Cerebellar nuclear complex (tissue), 1 donor: ENCODE measurements around the gene DPP6.

Source experiments
- DNase-seq, 2 experiments: peaks; one replicate each; lab custom pipeline; 2025; lab: John Stamatoyannopoulos, UW

The DPP6 gene

GRCh38 chr7:154859747-154860620 is 807.8 kb downstream of the DPP6 start:
- no peak for DNase-seq

DNA sequence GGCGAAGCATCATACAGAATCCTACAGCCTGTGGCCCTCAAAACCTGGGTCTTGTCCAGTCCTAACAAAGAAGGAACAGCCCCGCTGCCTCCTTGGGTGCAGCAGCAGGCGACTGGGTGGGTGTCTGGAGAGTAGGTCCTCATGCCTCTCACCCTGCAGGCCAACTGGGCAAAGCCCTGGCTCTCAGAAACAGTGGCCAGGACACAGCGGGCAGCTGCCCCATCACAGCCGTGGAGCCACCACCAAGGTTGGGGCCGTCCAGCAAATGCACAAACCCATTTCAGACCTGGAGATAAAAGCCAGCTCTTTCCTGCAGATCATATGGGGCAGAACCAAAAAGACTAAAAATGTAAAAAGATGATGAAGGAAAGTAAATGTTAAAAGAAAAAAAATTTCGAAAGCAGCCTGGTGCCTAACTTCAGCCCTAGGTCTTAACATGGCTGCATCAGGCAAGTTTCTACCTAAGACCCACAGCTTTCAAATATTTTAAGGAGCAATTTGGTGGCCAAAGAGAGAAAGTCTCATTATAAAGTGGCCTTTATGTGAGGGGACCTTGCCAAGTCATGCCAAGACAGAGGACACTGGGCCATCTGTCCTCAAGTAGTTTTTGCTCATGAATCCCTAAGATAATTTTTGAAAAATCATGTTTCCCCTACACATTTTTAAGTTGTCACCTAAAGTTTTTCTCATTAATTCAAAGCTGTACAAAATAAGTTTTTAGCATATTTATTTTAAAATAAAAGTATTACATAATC is 808.6 kb downstream of the DPP6 start:
- no peak for DNase-seq

- DNase-seq = no peak
Observed at GRCh38 chr7:154861589-154861988, 809.4 kb downstream of the DPP6 start.

- no peak for DNase-seq
Observed at GRCh38 chr7:154862153-154862791, 810.1 kb downstream of the DPP6 start.

- DNase-seq = no peak
Observed at GRCh38 chr7:154863766-154864522, 811.7 kb downstream of the DPP6 start.

DNA sequence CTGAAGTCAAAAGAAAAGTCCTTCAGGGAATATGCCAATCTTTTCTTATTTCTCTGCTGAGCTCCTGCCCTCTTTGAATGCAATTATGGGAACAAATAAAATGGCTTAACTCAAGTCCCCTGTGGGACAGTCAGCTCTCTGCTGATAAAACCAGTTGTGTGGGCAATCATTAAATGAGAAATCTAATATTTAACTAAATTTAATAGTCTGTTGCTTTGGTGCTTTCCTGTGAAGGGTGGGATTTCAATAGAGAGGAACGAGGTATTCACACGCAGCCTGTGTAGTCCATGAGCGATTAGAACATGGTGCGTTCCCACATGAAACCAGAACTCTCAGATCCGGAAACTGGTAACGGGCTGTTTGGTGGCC is 812.3 kb downstream of the DPP6 start:
- DNase-seq = no peak

- no peak for DNase-seq
Observed at GRCh38 chr7:154865984-154866685, 813.9 kb downstream of the DPP6 start.

GRCh38 chr7:154867068-154867467 is 814.9 kb downstream of the DPP6 start:
- DNase-seq = no peak

- no peak for DNase-seq
Observed at GRCh38 chr7:154868921-154869320, 816.7 kb downstream of the DPP6 start.

GRCh38 chr7:154869436-154869835 is 817.2 kb downstream of the DPP6 start:
- DNase-seq = no peak

DNA sequence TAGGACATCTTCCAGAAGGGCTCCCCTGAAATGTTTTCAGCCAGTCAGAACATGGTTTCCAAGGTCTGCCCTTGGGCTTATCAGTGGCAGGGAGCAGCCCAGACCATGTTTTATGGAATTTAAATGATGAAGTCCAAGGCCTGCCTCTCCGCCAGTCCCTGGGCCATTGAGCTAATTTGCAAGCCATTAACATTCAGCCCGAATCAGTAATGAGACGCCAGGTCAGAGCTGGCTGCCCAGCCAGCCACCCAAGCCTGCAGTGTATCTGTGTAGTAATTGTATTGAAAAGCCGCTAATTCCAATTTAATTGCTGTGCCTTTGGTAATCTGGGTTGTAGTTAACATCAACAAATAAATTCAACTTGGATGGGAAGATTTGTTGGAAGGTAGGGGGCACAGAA is 819.3 kb downstream of the DPP6 start:
- DNase-seq = no peak

GRCh38 chr7:154871928-154872750 is 819.9 kb downstream of the DPP6 start:
- DNase-seq = no peak

- DNase-seq = no peak
Observed at GRCh38 chr7:154872811-154873499, 820.8 kb downstream of the DPP6 start.

GRCh38 chr7:154873500-154874121 is 821.4 kb downstream of the DPP6 start:
- no peak for DNase-seq

DNA sequence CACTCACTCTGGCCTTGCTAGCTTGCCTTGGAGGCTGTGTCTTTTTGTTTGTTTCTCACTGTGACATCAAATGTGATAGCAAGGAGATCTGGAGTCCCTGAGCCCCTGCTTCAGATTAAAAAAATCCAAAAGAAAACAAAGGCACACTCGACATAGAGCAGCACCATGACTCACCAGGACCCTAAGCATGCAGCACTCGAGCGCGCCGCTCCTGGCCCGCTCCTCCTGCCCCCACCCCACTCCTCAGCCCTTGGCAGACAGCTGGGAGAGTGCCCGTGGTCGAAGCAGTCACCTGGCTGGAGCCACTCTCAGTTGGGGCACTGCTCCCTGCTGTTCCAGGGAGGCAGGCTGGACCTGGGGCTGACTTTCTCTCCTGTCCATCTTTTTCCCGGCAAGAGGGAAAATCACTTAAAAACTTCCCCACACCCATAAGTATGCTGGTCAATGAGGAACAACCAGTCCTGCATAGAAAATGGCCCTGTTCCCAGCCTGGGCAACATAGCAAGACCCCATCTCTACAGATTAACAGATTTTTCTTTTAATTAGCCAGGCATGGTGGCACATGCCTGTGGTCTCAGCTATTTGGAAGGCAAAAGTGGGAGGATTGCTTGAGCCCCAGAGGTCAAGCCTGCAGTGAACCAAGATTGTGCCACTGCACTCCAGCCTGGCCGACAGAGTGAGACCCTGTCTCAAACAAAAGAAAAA is 822.4 kb downstream of the DPP6 start:
- DNase-seq = no peak

DNA sequence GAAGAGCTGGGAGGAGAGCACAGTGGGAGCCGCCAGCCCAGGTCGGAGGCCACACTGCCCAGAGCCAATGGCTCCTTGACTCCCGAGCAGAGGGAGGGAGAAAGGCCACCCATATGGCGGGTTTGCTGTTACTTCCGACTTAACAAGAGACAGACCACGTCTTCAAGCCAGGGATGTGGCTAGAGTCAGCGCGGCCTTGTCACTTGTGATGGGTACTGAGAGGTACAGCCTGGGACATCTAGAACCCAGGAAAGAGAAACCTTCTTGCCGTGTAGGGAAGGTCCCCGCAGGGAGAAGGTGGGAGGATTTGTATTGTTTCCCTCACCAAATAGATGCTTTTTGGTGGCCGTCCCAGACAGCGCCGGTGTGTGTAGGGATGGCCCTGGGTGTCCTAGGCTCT is 823.1 kb downstream of the DPP6 start:
- no peak for DNase-seq

GRCh38 chr7:154876516-154876915 is 824.3 kb downstream of the DPP6 start:
- no peak for DNase-seq

DNA sequence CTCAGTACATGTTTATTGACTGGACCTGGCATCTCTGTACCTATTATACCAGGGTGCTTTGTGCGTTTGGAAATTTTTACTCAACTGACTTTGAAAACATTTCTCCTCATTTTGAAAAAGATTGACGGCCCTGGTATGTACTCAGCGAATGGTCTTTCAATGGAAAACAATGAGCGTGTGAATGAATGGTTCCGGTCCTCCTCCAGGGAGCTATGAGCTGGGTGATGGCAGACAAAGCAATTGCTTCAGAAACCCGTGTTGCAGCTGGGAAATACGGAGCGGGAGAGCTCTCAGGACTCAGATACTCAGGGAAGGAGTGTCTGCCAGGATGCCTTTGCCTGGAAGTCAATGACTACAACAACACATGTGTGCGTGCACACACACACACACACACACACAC is 824.8 kb downstream of the DPP6 start:
- DNase-seq = no peak

- DNase-seq = no peak
Observed at GRCh38 chr7:154879629-154880028, 827.4 kb downstream of the DPP6 start.
